ENCODE results near the gene ABCG1. TPM values are rescaled to one million over a fixed set of nuclear protein-coding genes. Genes with fewer than 3 reads are reported as not detected.

ABCG1 gene
- total RNA-seq, 1 donor, result 33.0 TPM

- Histone ChIP-seq H3K4me1 (ENCODE audit: insufficient read depth, low read length) (peaks cover 80% of the 10 kb centered on the region), H3K4me3 (ENCODE audit: low read length) (no peak overlapping the region), H3K9me3 (ENCODE audit: low read depth, low read length) (no peaks in the 10 kb centered on the region), H3K27me3 (ENCODE audit: insufficient read depth, low read length) (no peaks in the 10 kb centered on the region)
Measured at GRCh38 chr21:42188663-42189062, 30.3 kb upstream of the ABCG1 start.

GRCh38 chr21:42189431-42189830 is 29.5 kb upstream of the ABCG1 start:
- H3K4me1 ChIP-seq (ENCODE audit: insufficient read depth, low read length), result peaks cover 83% of the 10 kb centered on the region
- no peak overlapping the region for H3K4me3 ChIP-seq (ENCODE audit: low read length)
- no peaks in the 10 kb centered on the region for H3K9me3 ChIP-seq (ENCODE audit: low read depth, low read length)
- H3K27me3 ChIP-seq (ENCODE audit: insufficient read depth, low read length), result no peaks in the 10 kb centered on the region

- Histone ChIP-seq H3K9me3 (ENCODE audit: low read depth, low read length) (no peaks in the 10 kb centered on the region), H3K4me3 (ENCODE audit: low read length) (no peak overlapping the region), H3K4me1 (ENCODE audit: insufficient read depth, low read length) (peaks cover 89% of the 10 kb centered on the region), H3K27me3 (ENCODE audit: insufficient read depth, low read length) (no peaks in the 10 kb centered on the region)
Measured at GRCh38 chr21:42189860-42190485, 29.0 kb upstream of the ABCG1 start.

- Histone ChIP-seq H3K4me3 (ENCODE audit: low read length) (no peak overlapping the region), H3K9me3 (ENCODE audit: low read depth, low read length) (no peaks in the 10 kb centered on the region), H3K27me3 (ENCODE audit: insufficient read depth, low read length) (no peaks in the 10 kb centered on the region), H3K4me1 (ENCODE audit: insufficient read depth, low read length) (peaks cover 94% of the 10 kb centered on the region)
Measured at GRCh38 chr21:42190486-42190863, 28.5 kb upstream of the ABCG1 start.

- Histone ChIP-seq H3K27me3 (ENCODE audit: insufficient read depth, low read length) (no peaks in the 10 kb centered on the region), H3K4me1 (ENCODE audit: insufficient read depth, low read length) (peaks cover 95% of the 10 kb centered on the region), H3K4me3 (ENCODE audit: low read length) (no peak overlapping the region), H3K9me3 (ENCODE audit: low read depth, low read length) (no peaks in the 10 kb centered on the region)
Measured at GRCh38 chr21:42191064-42191463, 27.9 kb upstream of the ABCG1 start.

- Histone ChIP-seq H3K27me3 (ENCODE audit: insufficient read depth, low read length) (no peaks in the 10 kb centered on the region), H3K9me3 (ENCODE audit: low read depth, low read length) (no peaks in the 10 kb centered on the region), H3K4me1 (ENCODE audit: insufficient read depth, low read length) (peaks cover 86% of the 10 kb centered on the region), H3K4me3 (ENCODE audit: low read length) (no peak overlapping the region)
Measured at GRCh38 chr21:42191696-42192595, 27.0 kb upstream of the ABCG1 start.

GRCh38 chr21:42193131-42193671 is 25.7 kb upstream of the ABCG1 start:
- no peaks in the 10 kb centered on the region for H3K9me3 ChIP-seq (ENCODE audit: low read depth, low read length)
- no peak overlapping the region for H3K4me3 ChIP-seq (ENCODE audit: low read length)
- peaks cover 77% of the 10 kb centered on the region for H3K4me1 ChIP-seq (ENCODE audit: insufficient read depth, low read length)
- no peaks in the 10 kb centered on the region for H3K27me3 ChIP-seq (ENCODE audit: insufficient read depth, low read length)

GRCh38 chr21:42193721-42194120 is 25.2 kb upstream of the ABCG1 start:
- peaks cover 77% of the 10 kb centered on the region for H3K4me1 ChIP-seq (ENCODE audit: insufficient read depth, low read length)
- H3K27me3 ChIP-seq (ENCODE audit: insufficient read depth, low read length), result no peaks in the 10 kb centered on the region
- no peaks in the 10 kb centered on the region for H3K9me3 ChIP-seq (ENCODE audit: low read depth, low read length)
- no peak overlapping the region for H3K4me3 ChIP-seq (ENCODE audit: low read length)

- Histone ChIP-seq H3K4me1 (ENCODE audit: insufficient read depth, low read length) (peaks cover 77% of the 10 kb centered on the region), H3K4me3 (ENCODE audit: low read length) (no peak overlapping the region)
Measured at GRCh38 chr21:42194863-42195262, 24.1 kb upstream of the ABCG1 start.

GRCh38 chr21:42195378-42196031 is 23.4 kb upstream of the ABCG1 start:
- Histone ChIP-seq H3K9me3 (ENCODE audit: low read depth, low read length) (no peaks in the 10 kb centered on the region), H3K27me3 (ENCODE audit: insufficient read depth, low read length) (no peaks in the 10 kb centered on the region), H3K4me1 (ENCODE audit: insufficient read depth, low read length) (peaks cover 77% of the 10 kb centered on the region), H3K4me3 (ENCODE audit: low read length) (no peak overlapping the region)

More at GRCh38 chr21:42194863-42195262, 24.1 kb upstream of the ABCG1 start:
- Histone ChIP-seq H3K27me3 (ENCODE audit: insufficient read depth, low read length) (no peaks in the 10 kb centered on the region), H3K9me3 (ENCODE audit: low read depth, low read length) (no peaks in the 10 kb centered on the region)

GRCh38 chr21:42198929-42199867 is 19.7 kb upstream of the ABCG1 start:
- Histone ChIP-seq H3K4me3 (ENCODE audit: low read length) (no peak overlapping the region), H3K4me1 (ENCODE audit: insufficient read depth, low read length) (peaks cover 54% of the 10 kb centered on the region), H3K9me3 (ENCODE audit: low read depth, low read length) (no peaks in the 10 kb centered on the region), H3K27me3 (ENCODE audit: insufficient read depth, low read length) (no peaks in the 10 kb centered on the region)

- H3K27me3 ChIP-seq (ENCODE audit: insufficient read depth, low read length), result no peaks in the 10 kb centered on the region
- no peak overlapping the region for H3K4me3 ChIP-seq (ENCODE audit: low read length)
- H3K4me1 ChIP-seq (ENCODE audit: insufficient read depth, low read length), result peaks cover 49% of the 10 kb centered on the region
- no peaks in the 10 kb centered on the region for H3K9me3 ChIP-seq (ENCODE audit: low read depth, low read length)
Measured at GRCh38 chr21:42199868-42200463, 19.0 kb upstream of the ABCG1 start.

GRCh38 chr21:42200906-42201614 is 17.9 kb upstream of the ABCG1 start:
- no peak overlapping the region for H3K4me3 ChIP-seq (ENCODE audit: low read length)
- peaks cover 38% of the 10 kb centered on the region for H3K4me1 ChIP-seq (ENCODE audit: insufficient read depth, low read length)
- no peaks in the 10 kb centered on the region for H3K9me3 ChIP-seq (ENCODE audit: low read depth, low read length)
- no peaks in the 10 kb centered on the region for H3K27me3 ChIP-seq (ENCODE audit: insufficient read depth, low read length)

Data from mononuclear cell (primary cell).